Transverse colon (tissue), 4 donors: Measurements from ENCODE around the gene C1orf174. TPM values are rescaled to one million over a fixed set of nuclear protein-coding genes. Genes with fewer than 3 reads are reported as not detected.
A peak's percentile ranks its signal among the peaks of the same experiment; 100 is the strongest.

ENCODE experiments used
- DNase-seq: peaks from one replicate; pipeline ENCODE4 v3.0.0-alpha.2; 2019
- H3K27ac ChIP-seq, 4 donors: fragments of 200-600 bp; sonication (generic); 2 replicates each; pipeline ENCODE4 v1.5.1; 2016 to 2018; ENCODE audit warnings: inconsistent platforms in 4 of 4
- H3K27me3 ChIP-seq: fragments of 200-600 bp; sonication (generic); 2 replicates; pipeline ENCODE4 v1.5.1; 2017; ENCODE audit warnings: inconsistent platforms
- H3K36me3 ChIP-seq, 4 donors: fragments of 200-600 bp; sonication (generic); 2 replicates each; pipeline ENCODE4 v1.5.1; 2017 to 2019; ENCODE audit warnings: inconsistent platforms in 4 of 4
- H3K4me1 ChIP-seq, 4 donors: fragments of 200-600 bp; sonication (generic); 2 replicates each; pipeline ENCODE4 v1.5.1; 2017 to 2020; ENCODE audit warnings: inconsistent platforms in 4 of 4
- H3K4me3 ChIP-seq, 4 donors: fragments of 200-600 bp; sonication (generic); 1 replicate in 1 of 4; 2 replicates in 3 of 4; pipeline versions ENCODE4 v1.5.1 to v1.6.1; 2017 to 2019; ENCODE audit warnings: inconsistent platforms in 4 of 4
- H3K9me3 ChIP-seq, 2 donors: fragments of 200-600 bp; sonication (generic); 2 replicates each; pipeline ENCODE4 v1.5.1; 2017 to 2019; ENCODE audit warnings: inconsistent platforms in 2 of 2
- EP300 ChIP-seq: sonication (generic); formaldehyde crosslinking; IDR thresholded peaks from one replicate; pipeline ENCODE4 v1.6.1; 2017; ENCODE audit warnings: antibody characterized with exemption, low read depth
- POLR2A ChIP-seq: fragments of 450-650 bp; IDR thresholded peaks from one replicate; pipeline ENCODE4 v1.6.1; 2016; ENCODE audit warnings: antibody characterized with exemption, mild to moderate bottlenecking, moderate library complexity
- POLR2AphosphoS5 ChIP-seq, 3 donors: sonication (generic); formaldehyde crosslinking; IDR thresholded peaks; one replicate each; pipeline ENCODE4 v1.6.1; 2016; ENCODE audit warnings: antibody characterized with exemption in 3 of 3
- WGBS, 2 donors: methylation state at CpG; one replicate each; pipeline ENCODE4 v1.1.5; 2018; ENCODE audit warnings: low coverage in 1 of 2; 5-methylcytosine and 5-hydroxymethylcytosine counted together
- in situ Hi-C, 4 donors: fragments of 200-750 bp; cut with MboI; loops; one replicate each; pipeline versions ENCODE4 v1.15.0 to v1.15.1; 2017; ENCODE audit warnings: low sequenced_read_pairs in 3 of 4, low pct_ligation_motif_present in 1 of 4, low pct_unique_long_range_greater_than_20kb in 1 of 4
- intact Hi-C: fragments of 100-400 bp; cut with DNase I; formaldehyde crosslinking; loops from one replicate; pipeline ENCODE4 v1.15.1; 2023; ENCODE audit warnings: low total_unique reads
- total RNA-seq, 4 donors: library from RNA; depleted of rRNA; stranded (reverse); fragments of >200 nt; gene quantifications; one replicate each; pipeline ENCODE4 v1.1.0, GENCODE V29; 2016
- TF ChIP-seq, protein P1 (sequence below), 5 experiments: fragments of 200-600 bp in 3 of 5; fragments of 450-650 bp in 2 of 5; sonication (generic) in 3 of 5; IDR thresholded peaks; 1 replicate in 2 of 5; 2 replicates in 3 of 5; pipeline ENCODE4 v1.5.1; 2016 to 2017; ENCODE audit warnings: antibody characterized with exemption in 5 of 5, inconsistent platforms in 3 of 5, mild to moderate bottlenecking in 2 of 5, moderate library complexity in 1 of 5

Gene C1orf174
- total RNA-seq, 4 donors from 2014 or later, result 23.5 to 45.4 (median 36.6) TPM

DNA sequence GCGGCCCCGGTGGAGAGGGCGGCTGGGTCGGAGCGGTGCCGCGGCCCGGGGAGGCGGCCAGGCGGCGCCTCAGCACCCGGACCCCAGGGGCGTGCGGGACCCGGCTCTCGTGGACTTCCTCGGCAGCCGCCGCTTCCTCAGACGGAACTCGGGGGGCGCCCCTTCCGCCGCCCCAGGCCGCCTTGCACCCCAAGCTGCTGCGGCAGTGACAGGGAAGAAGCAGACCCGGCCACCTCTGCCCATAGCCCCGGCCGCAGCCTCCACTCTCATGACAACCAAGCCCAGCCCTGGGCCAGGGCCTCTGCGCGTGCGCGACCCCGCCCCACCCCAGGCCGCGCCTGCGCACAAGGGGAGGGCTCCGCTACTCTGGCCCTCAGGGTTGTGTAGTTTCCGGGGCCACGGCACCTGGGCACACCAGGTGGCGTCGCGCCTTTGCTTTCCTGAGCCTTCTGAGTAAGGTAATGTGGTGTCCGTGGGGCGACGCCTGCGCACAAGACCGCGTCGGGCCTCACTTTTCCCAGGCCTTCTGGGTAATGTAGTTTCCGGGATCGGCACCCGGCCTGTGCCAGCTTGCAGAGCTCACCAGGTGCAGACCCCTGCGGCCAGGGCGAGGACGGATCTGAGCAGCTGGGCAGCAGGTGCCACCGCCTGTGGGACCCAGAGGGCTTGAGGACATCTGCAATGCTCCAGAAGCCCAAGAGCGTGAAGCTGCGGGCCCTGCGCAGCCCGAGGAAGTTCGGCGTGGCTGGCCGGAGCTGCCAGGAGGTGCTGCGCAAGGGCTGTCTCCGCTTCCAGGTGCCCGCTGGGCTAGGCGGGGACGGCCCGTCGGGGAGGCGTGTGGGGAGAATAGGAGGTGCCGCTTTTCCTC, 42.9 kb downstream of the C1orf174 start, which contains the start of the genes CEP104 and DFFB:
Gene CEP104, minus strand, starts transcription at position 289 of the 868 bp plus-strand sequence. CDS start 4,804 bp downstream, outside the sequence.
Gene DFFB, plus strand, starts transcription at position 554 of the 868 bp plus-strand sequence. Its CDS starts 128 bp downstream, at position 682.
- 1% methylated on average over 45 of the region's 73 CpGs; no CpG with 5 or more reads in 1 of the 2 donors for WGBS, 2 donors
- peak within 1 kb of the TSS; percentile 78 to 88 (median 83) for H3K27ac ChIP-seq

DNA sequence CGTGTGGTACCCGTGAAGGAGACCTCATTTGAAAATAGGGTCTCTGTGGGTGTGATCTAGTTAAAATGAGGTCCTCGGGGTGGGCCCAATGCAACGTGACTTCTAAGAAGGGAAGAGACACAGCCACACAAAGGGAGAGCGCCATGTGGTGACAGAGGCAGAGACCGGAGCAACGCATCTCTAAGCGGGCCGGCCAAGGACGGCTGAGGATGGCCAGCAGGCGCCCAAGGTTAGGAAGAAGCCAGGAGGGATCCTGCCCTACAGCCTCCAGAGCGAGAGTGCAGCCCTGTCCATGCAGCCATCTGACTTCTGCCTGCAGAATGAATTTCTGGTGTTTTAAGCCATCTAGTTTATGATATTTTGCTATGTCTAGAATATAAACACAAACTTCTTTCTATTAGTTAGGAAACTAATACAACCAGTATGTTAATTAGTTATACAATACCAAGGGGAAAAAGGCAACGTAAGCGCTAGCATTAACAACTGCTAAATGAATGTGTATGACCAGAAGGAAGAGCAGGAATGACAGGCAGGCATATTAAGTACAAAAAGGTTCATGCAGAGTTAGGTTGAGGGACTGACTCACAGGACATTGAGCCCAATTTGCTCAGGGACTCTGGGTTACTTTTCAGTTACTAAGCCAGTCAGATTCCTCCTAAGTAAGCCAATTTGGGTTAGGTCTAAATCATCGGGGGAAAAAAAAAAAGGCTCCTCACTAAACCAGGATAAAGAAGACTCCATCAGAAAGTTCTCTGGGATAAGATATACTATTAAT, 47.2 kb downstream of the C1orf174 start:
- in situ Hi-C loops (no loop called here), intact Hi-C loops (no loop called here)
- Histone ChIP-seq H3K9me3 (no peaks in the 10 kb centered on the region), H3K36me3 (peaks cover 0 to 14% (median 7%) of the 10 kb centered on the region in 4 donors), H3K27ac (no peak overlapping the region), H3K4me1 (peaks cover 7 to 17% (median 15%) of the 10 kb centered on the region in 4 donors), H3K27me3 (no peaks in the 10 kb centered on the region), H3K4me3 (no peak overlapping the region)
- 38 to 82% methylated on average over 2 to 15 of the region's 15 CpGs for WGBS, 2 donors
- TF ChIP-seq EP300, result no peak
- TF ChIP-seq, protein P1, sequence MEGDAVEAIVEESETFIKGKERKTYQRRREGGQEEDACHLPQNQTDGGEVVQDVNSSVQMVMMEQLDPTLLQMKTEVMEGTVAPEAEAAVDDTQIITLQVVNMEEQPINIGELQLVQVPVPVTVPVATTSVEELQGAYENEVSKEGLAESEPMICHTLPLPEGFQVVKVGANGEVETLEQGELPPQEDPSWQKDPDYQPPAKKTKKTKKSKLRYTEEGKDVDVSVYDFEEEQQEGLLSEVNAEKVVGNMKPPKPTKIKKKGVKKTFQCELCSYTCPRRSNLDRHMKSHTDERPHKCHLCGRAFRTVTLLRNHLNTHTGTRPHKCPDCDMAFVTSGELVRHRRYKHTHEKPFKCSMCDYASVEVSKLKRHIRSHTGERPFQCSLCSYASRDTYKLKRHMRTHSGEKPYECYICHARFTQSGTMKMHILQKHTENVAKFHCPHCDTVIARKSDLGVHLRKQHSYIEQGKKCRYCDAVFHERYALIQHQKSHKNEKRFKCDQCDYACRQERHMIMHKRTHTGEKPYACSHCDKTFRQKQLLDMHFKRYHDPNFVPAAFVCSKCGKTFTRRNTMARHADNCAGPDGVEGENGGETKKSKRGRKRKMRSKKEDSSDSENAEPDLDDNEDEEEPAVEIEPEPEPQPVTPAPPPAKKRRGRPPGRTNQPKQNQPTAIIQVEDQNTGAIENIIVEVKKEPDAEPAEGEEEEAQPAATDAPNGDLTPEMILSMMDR (IDR thresholded peaks at IDR 0.05), result no peak
- TF ChIP-seq POLR2A, result no peak
- TF ChIP-seq POLR2AphosphoS5 (IDR thresholded peaks at IDR 0.05), result no peak
- no peak for DNase-seq

More for the DNA sequence above, 42.9 kb downstream of the C1orf174 start, which contains the start of the genes CEP104 and DFFB:
- intact Hi-C loops (no loop called here), in situ Hi-C loops (no loop called here)
- Histone ChIP-seq H3K36me3 (no peaks in the 10 kb centered on the region), H3K27me3 (no peaks in the 10 kb centered on the region), H3K4me1 (peaks cover 14 to 27% (median 23%) of the 10 kb centered on the region in 4 donors), H3K9me3 (no peaks in the 10 kb centered on the region), H3K4me3 (peak within 1 kb of the TSS; percentile 68 to 91 (median 85))
- peak; percentile 97 for DNase-seq
- TF ChIP-seq POLR2AphosphoS5 (IDR thresholded peaks at IDR 0.05), result peak; percentile 76 to 88 (median 77)
- no peak for TF ChIP-seq EP300
- TF ChIP-seq, protein P1 (IDR thresholded peaks at IDR 0.05), result peak in 4 of 5 experiments; percentile 11 to 51 (median 30)
- peak; percentile 74 for TF ChIP-seq POLR2A

DNA sequence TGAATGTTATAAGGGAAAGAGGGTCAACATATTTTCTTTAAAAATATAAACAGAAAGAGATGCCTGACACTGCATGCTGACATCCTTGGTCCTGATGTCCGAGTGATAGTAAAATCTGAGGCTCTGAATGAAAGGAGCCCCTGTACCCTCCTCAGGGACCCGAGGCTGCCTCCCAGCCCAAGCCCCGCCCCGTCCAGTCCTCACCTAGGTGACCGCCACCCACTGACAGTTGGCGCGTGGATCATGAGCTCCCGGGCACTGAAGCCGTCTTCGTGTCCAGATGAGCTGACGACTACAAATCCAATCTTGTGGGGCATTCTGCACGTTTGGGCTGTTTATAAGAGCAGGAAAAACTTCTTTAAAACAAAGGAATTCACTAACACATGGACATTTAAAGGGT, 48.0 kb downstream of the C1orf174 start:
- no peak overlapping the region for H3K4me3 ChIP-seq
- intact Hi-C loops (no loop called here), in situ Hi-C loops (no loop called here)
- 85 to 88% methylated on average over 10 to 12 of the region's 12 CpGs for WGBS, 2 donors
- no peak for DNase-seq
- H3K4me1 ChIP-seq, result peaks cover 7 to 13% (median 13%) of the 10 kb centered on the region in 4 donors
- no peaks in the 10 kb centered on the region for H3K9me3 ChIP-seq
- H3K36me3 ChIP-seq, result peaks cover 0 to 22% (median 10%) of the 10 kb centered on the region in 4 donors
- TF ChIP-seq EP300, result no peak
- no peak for TF ChIP-seq POLR2AphosphoS5 (IDR thresholded peaks at IDR 0.05)
- no peak for TF ChIP-seq POLR2A
- TF ChIP-seq, protein P1 (IDR thresholded peaks at IDR 0.05), result no peak
- no peak overlapping the region for H3K27ac ChIP-seq
- H3K27me3 ChIP-seq, result no peaks in the 10 kb centered on the region

DNA sequence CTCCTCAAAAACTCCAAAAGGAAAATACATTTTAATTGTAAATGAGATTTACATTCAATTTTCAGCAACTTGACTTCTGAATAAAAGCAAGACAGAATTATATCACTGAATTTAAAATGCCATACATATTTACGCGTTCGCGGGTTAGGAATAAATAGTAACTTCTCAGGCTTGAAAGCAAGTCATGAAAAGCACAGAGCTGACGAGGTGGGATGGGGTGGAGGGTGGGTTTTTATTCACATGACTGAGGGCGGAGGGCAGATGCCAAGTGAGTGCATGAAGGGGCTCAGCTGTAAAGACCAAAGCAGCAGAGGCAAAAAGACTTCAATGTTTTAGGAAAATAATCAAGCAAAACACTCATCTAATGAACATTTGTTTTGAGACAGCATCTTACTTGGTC, 48.8 kb downstream of the C1orf174 start:
- no peak overlapping the region for H3K27ac ChIP-seq
- H3K4me1 ChIP-seq, result peaks cover 7 to 11% (median 11%) of the 10 kb centered on the region in 4 donors
- H3K4me3 ChIP-seq, result no peak overlapping the region
- H3K27me3 ChIP-seq, result no peaks in the 10 kb centered on the region
- intact Hi-C loops, result no loop called here
- TF ChIP-seq POLR2AphosphoS5 (IDR thresholded peaks at IDR 0.05), result no peak
- TF ChIP-seq POLR2A, result no peak
- TF ChIP-seq, protein P1 (IDR thresholded peaks at IDR 0.05), result no peak
- TF ChIP-seq EP300, result no peak
- H3K9me3 ChIP-seq, result no peaks in the 10 kb centered on the region
- in situ Hi-C loops, result no loop called here
- WGBS, 2 donors, result 91 to 98% methylated on average over 6 of the region's 6 CpGs
- no peak for DNase-seq
- peaks cover 0 to 29% (median 13%) of the 10 kb centered on the region in 4 donors for H3K36me3 ChIP-seq
